HG03175 (cell line): ENCODE measurements around the gene HTR3D.
"Not testable (repeated sequence)": the region's sequence is repeated elsewhere in the genome, so short reads cannot be mapped to it uniquely, and the experiment has no call there.

ENCODE experiments used
- ATAC-seq: cut with Tn5 transposase; IDR thresholded peaks from one replicate; pipeline ENCODE4 v1.9.1; 2021; ENCODE audit warnings: mild to moderate bottlenecking, moderate library complexity; ENCODE audit not compliant: unreplicated experiment

Gene HTR3D

DNA sequence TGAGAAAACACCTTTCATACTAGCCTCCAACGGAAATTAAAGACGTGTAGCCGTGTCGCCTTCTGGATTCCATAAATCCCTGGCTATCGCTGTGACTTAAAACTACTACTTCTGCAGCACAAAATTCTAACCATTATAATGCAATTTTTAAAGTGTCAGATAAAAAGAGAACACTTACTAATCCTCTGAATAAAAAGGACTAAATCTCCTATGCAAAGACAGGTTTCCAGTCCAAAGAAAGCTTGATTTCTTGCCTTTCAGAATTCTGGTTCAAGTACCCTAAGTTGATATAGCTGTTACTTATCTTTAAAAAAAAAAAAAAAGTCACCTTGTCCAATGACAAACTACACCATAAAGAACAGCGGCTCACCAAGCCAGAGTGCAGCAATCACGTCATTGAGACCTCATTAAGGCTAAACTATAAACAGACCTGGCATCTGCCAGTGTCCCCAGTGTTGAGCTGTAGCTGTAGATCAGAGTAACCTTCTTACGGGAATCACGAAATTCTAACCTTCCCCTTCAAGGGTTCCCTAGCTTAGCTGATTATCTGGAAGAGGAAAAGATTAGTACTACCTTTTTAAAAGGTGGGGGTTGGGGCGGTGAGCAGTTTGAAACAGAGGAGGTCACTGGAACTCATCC, 16.0 kb upstream of the HTR3D start:
- ATAC-seq, result no peak

DNA sequence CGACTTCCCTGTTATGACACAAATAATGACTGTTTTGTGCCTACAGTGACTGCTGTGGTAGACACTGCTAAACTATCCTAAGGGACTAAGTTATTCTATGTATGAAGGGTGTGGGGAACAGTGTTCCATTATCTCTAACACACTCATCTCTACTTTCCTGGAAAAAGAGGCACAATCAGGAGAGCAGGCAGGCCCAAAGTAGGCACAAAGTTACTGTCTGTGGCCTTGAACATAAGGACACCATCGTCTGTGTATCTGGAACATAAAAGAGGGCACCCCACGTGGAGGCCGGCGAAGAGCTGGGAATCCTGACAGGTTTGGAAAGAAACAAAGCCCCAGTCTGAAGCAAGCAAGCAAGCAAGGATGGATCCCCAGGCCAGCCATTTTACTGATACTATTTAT, 15.4 kb upstream of the HTR3D start:
- no peak for ATAC-seq

DNA sequence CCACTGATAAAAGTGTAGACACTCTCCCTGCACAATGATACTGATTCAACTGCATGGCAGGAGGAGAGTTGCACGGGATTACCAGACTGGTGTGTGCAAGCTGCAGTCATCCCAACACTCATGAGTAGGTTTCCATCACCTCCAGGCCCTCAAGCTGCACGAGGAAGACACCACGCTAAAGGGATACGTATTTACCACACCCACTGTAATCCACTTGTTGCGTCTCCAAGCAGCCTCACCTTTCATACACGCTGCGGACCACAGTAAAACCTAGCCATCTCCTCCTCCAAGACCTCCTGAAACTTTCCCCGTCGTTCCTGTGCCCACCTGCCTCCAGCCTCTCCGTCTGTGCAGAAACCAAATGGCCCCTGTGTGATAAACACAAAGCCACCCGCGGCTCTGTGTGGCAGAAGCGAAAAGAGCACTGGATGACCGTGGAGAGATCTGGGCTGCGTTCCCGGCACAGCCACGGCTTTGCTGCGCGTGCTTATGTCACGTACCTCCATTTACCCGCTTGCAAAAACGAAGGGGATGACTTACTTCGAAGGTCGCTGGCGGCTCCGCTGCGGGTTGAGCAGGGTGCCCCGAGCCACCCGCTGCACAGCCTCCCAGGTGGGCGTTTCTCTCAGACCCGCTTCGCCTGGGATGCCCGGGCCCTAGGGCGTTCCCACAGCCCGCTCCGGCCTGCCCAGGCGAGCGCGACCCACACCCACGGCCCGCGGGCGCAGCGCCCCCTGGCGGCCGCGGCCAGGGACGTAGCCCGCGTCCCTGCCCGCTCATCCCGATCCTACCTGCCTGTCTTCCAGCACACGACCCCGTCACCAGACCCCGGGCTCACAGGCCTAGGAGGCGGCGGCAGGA, 14.5 kb upstream of the HTR3D start:
- peak; percentile 71 for ATAC-seq

DNA sequence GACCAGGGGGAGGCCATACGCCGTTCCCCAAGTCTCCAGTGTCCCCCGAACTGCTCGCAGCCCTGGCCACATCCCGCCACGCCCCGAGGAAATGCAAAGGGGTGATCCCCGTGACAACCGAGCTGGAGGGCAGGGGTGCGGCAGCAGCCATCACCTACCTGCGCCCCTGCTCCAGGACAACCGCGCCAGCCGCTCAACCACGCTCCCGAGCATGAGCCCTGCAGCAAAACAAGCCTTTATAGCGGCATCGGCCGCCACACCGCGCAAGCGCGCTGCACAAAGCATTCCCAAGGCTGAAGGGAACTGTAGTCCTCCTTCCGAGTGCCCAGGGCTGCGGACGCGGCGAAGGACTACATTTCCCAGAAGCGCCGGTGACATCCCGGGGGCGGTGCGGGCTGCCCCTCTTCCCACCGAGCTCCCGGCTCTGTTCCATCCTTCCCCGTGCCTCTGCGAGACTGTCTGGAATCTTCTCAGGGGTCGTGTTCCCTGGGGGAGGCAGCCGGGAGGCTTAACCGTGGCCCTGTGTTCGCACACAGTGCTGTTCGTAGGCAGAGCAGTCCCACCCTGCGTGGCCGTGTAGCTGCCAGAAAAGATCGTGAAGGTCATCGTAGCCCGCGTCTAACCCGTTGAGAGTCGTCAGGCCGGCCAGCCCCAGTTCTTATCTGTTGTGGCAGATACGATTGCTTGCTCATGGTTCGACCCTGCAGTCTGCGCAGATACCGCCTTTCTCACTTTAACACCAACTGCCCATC, 13.7 kb upstream of the HTR3D start, which contains the start of gene ABCC5:
ABCC5 (minus strand) TSS at position 213 of the 752 bp plus-strand sequence. CDS start 3,492 bp downstream, outside the sequence.
- ATAC-seq, result peak; percentile 97

DNA sequence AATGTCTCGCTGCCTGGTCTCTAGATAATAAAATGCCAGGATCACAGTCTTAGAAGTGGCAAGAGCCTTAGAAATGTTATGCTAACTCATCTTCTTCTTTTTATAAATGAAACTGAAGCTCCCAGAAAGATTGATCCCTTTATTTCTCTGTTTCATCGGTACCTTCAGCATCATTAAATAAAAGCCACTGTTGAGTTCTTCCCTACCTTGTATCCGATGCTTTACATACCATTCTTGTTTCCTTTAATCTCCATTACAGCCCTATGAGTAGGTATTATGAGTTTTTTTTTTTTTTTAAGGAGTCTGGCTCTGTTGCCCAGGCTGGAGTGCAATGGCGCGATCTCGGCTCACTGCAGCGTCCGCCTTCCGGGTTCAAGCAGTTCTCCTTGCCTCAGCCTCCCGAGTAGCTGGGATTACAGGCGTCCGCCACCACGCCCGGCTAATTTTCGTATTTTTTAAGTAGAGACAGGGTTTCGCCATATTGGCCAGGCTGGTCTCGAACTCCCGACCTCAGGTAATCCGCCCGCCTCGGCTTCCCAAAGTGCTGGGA, 13.0 kb upstream of the HTR3D start:
- ATAC-seq, result no peak

DNA sequence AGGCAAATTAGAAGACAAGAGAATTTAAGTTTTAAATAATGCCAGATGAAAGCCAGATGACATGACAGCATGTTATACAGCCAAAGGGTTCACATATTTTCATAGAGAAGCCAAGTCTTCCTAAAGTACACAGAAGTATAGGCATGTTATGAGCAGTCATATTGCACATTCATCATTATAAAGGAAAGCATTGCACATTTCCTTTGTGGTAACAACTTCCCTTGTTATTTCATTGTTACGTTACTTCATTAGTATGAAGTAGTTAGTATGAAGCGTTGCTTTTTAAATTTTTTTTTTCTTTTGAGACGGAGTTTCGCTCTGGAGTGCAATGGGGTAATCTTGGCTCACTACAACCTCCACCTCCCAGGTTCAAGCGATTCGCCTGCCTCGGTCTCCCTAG, 9.2 kb upstream of the HTR3D start:
- no peak for ATAC-seq

DNA sequence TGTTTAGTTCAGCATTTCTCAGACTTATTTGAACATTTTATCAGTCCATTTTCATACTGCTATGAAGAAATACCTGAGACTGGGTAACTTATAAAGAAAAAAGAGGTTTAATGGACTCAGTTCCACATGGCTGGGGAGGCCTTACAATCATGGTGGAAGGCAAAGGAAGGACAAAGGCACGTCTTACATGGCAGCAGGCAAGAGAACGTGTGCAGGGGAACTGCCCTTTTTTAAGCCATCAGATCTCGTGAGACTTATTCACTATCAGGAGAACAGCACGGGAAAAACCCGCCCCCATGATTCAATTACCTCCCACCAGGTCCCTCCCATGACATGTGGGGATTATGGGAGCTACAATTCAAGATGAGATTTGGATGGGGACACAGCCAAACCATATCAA, 6.3 kb upstream of the HTR3D start:
- ATAC-seq, result not testable (repeated sequence)

DNA sequence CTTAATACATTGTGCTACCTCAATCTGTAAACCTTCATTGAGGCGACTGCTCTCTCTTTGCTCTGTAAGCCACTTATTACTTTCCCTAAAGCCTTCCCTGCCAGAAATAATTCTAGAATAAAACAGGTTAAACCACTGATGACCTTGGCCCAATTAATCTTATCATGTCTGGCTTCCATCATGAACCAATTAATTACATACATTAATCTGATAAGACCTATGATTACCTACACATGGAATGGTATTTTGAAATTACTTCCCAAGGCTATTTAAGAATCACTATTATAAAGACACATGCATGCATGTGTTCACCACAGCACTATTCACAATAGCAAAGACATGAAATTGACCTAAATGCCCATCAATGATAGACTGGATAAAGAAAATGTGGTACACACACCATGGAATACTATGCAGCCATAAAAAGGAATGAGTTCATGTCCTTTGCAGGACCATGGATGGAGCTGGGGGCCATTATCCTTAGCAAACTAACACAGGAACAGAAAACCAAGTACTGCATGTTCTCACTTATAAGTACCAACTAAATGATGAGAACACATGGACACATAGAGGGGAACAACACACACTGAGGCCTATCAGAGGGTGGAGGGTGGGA, 3.2 kb upstream of the HTR3D start:
- not testable (repeated sequence) for ATAC-seq

DNA sequence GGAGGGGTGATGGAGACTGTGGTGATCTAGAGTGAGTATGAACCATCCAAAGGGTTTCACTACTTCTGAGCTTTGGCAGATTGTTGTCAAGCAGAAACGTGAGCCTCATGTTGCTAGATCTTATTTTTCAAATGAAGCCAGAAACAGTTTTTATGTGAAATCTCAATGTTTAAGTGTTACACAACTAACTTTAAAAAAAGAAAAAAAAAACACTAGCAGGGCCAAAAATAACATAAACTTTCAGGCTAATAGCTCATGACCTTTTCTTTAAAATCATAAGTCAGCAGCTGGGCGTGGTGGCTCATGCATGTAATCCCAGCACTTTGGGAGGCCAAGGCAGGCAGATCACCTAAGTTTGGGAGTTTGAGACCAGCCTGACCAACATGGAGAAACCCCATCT, 2.1 kb upstream of the HTR3D start:
- no peak for ATAC-seq

DNA sequence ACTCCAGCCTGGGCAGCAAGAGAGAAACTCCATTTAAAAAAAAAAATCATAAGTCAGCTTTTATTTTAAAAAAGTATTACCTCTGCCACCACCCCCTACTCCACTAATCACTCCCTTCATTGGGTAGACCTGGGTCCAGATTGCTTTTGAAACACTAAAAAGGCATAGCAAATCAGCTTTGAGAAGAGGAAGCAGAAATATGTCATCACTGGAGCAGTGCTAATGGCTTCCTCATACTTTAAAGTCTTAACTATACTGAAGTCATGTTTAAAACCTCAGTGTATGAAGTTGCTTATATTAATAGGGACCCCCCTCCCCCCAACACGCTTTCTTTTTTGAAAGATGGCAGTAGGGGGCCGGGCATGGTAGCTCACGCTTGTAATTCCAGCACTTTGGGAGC, 1.0 kb upstream of the HTR3D start:
- no peak for ATAC-seq

DNA sequence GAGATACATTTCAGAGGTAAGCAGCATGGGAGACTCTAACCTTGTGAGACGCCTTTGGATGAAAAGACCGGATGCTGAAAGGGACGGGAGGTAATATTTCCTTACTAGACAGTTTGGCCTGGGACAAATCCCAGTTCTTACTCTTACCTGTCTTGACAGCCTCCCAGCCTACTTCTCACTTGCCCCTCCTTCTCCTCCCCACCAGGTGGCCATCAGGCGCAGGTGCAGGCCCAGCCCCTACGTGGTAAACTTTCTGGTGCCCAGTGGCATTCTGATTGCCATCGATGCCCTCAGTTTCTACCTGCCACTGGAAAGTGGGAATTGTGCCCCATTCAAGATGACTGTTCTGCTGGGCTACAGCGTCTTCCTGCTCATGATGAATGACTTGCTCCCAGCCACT, 6.3 kb downstream of the HTR3D start:
- ATAC-seq, result no peak

DNA sequence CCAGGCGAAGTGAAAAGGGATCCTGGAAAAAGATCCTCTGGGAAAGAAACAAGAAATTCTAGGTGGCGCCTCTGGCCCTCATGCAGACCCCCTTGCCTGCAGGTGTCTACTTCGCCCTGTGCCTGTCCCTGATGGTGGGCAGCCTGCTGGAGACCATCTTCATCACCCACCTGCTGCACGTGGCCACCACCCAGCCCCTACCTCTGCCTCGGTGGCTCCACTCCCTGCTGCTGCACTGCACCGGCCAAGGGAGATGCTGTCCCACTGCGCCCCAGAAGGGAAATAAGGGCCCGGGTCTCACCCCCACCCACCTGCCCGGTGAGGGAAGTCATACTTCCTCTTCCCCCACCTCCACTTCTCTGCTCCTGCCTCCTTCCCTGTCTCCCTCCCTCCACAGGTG, 6.8 kb downstream of the HTR3D start:
- not testable (repeated sequence) for ATAC-seq

DNA sequence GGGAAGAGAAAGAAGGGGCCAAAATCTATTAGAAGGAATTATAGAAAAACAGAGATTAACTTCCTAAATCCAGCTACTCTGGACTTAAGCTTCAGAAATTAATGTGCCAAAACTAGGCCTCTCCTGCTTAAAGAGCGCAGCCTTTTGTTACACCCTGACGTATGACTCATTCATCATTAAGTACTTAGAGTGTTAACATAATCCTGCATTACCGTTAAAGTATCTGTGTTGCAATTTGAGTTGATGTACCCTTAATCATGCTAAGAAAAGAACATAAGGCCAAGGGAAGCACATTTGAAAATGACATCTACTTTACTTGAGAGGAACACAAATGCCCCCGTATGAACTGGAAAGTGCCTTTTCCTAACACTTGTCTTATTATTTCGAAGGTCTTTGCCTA, 7.9 kb downstream of the HTR3D start:
- no peak for ATAC-seq

DNA sequence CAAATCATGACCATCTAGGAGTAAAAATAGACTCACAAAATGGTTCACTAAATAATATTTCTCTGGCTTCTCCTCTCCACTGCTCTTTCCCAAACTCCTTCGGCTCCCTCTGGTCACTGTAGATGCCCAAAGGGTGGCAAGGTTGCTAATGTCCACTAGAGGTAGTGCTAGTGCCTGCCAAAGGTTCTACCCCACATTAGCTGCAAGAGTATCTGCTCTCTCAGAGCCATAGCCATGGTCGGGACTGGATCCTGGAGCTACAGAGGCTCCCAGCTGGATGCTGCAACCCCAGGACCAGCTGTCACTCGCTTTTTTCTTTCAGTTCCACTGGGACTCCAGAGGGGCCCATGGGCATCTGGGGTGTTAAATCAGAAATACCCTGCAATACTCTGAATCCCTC, 8.5 kb downstream of the HTR3D start:
- ATAC-seq, result no peak

DNA sequence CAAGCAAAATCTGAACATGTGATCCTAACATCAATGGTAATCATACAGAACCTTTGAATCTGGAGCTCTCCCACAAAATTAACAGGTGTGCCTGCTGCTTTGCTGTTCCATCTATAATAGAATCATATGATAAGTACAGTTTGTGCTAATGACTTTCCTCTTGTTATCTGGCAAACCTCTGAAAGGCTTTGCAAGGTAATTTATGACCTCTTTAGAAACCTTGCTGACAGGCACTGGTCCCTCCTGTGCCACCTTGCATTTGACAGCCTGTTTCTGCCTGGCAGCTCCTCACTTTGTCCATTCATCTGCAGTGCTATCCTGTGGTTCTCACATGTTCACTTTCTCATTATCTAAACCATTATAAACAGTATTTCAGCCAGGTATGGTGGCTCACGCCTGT, 11.1 kb downstream of the HTR3D start:
- no peak for ATAC-seq

DNA sequence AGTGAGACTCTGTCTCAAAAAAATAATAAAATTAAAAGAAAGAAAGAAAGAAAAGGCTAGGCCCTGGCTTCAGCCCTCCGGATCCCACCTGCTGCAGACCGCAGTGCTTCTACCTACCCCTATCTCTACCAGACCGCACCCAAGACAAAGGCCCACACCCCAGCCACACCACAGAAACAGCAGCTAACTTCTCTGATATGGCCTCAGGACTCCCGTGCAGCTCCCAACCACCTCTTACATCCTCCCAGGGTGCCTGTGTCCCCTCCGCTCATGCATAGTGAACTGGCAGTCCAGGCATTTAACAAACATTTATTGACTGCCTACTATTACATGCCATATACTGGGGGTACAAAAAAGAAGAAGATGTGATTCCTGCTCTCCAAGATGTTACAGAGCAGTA, 14.5 kb downstream of the HTR3D start:
- ATAC-seq, result no peak

DNA sequence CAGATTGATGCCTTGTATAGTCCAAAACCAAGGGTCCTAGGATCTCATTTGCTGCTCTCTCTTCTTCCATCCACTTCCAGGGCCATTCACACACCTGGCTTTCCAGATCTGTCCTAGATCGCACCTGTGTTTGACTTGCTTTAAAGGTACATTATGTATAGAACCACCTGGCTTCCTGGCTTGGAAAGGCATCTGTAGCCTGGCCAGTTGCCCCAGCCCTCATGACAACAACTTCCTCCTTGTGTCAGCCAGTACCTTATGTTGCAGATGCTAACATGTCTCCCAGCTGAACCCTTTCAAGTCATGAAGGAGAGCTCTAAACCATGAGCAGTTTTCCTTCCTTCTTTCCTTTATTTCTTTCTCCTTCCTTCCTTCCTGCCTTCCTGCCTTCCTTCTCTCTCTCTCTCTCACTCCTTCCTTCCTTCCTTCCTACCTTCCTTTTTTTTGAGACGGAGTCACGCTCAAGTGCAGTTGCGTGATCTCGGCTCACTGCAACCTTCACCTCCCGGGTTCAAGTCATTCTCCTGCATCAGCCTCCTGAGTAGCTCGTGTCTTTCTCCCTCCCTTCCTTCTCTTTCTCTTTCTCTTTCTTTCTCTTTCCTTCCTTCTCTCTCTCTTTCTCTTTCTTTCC, 18.8 kb downstream of the HTR3D start:
- ATAC-seq, result no peak

DNA sequence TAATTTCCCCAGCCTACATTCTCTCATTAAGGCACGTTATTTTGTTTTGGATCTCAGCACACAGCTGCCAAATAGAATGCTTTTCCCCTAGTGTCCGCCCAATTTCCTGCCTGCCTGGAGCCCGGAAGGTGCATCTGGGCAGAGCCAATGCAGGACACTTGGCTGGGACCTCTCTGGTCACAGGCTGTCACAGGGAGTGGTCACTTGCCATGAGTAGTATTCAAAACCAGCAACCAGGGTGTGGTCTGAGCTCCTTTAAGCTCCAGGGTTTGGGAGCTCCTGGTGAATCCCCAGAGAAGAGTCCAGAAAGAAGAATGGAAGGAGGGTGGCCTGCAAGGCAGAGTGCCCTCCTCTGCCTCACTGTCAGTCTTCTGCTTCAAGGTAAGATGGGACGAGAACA, 21.2 kb downstream of the HTR3D start, which contains the start of gene HTR3C:
HTR3C (plus strand) TSS at position 281 of the 400 bp plus-strand sequence; CDS start at position 315, 34 bp downstream.
- no peak for ATAC-seq

DNA sequence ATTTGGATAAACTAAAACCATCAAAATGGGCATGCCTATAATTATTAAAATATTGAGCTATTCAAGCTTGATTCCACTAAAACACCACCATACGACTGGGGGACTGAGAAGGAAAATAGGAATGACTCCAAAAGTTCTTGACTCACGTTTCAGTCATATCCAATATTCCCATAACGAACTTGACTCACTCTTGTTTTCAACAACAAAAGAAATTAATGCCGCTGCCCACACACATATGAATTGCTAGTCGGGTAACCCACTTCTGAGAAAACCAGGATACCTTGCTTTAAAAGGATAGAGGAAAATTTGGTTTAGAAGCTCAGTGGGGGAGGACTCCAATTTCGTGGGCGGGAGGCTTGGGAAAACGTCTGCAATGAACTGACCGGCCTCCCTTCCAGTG, 26.5 kb downstream of the HTR3D start:
- no peak for ATAC-seq

DNA sequence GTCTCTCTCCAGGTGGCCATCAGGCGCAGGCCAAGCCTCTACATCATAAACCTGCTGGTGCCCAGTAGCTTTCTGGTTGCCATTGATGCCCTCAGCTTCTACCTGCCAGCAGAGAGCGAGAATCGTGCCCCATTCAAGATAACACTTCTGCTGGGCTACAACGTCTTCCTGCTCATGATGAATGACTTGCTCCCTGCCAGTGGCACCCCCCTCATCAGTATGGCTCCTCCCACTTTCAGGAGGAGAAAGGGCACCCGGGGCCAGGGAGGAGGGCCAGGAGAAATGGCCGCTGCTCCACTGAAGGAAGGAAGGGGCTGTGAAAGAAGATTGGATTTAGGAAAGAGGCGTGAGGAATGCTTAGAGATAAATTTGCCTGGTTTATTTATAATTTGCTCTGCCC, 27.9 kb downstream of the HTR3D start:
- no peak for ATAC-seq
